ENCODE measurements around the gene ATP2A2. TPM values are rescaled to one million over a fixed set of nuclear protein-coding genes. Genes with fewer than 3 reads are reported as not detected.

Gene ATP2A2
- total and polyA plus RNA-seq, 2 of the 4 experiments (the other 2 are of a cell fraction), result 166 to 225 TPM

DNA sequence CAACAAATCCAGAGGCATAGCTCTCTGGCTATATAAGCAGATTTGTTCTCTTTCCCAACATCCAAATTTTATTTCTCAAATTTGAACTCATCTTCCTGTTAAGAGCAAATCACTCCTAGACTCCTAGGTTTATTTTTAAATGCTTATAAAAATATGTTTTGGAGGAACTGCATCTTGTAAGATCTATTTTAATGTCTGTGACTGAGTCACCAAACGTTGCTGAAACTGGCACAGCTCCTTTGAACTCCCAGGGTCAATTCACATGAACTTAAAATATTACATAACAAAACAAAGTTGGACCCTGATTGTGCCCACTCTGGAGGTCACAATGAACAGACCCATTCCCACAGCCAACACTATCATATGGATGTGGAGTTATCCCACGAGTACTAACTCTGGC is 98.6 kb downstream of the ATP2A2 start:
- in situ Hi-C loops (cut with MboI; ENCODE audit: low sequenced_read_pairs), result no loop called here
- ChIA-PET POLR2A (ENCODE audit: unreplicated experiment) (no interaction called here), CTCF (interaction anchor here (1.2 kb wide), 2 partner anchors 16 to 52 kb away, joined by 4 to 5 read pairs; no protein-coding TSS in a partner anchor)
- no peak overlapping the region for H3K4ac ChIP-seq (ENCODE audit: low read depth, low read length)
- no peaks in the 10 kb centered on the region; the same call in 1 of the 2 replicates for H3K9me1 ChIP-seq (ENCODE audit: insufficient read depth, low read length)
- peaks cover 52% of the 10 kb centered on the region for H3K36me3 ChIP-seq (ENCODE audit: control insufficient read depth, insufficient read depth, low read length)
- no peak overlapping the region for H2BK20ac ChIP-seq (ENCODE audit: low read depth, low read length)
- H3K18ac ChIP-seq (ENCODE audit: low read depth, low read length), result no peak overlapping the region
- H4K8ac ChIP-seq (ENCODE audit: low read depth in 2 of 2, low read length in 2 of 2), result no peak overlapping the region
- no peak overlapping the region for H4K5ac ChIP-seq (ENCODE audit: low read depth, low read length)
- no peaks in the 10 kb centered on the region; the same call in 1 of the 2 replicates for H4K20me1 ChIP-seq (ENCODE audit: insufficient read depth, low read length)
- H3K14ac ChIP-seq (replicated peaks; ENCODE audit: low read depth, low read length), result no peak overlapping the region
- ATAC-seq (ENCODE audit: low read depth) (no peak), DNase-seq (no peak)
- no peak overlapping the region for H3K9ac ChIP-seq (ENCODE audit: low read depth, low read length)
- peaks cover 18 to 34% of the 10 kb centered on the region in 2 experiments for H3K79me1 ChIP-seq (ENCODE audit: low read depth in 1 of 2, low read length in 2 of 2)
- no peak overlapping the region for H4K91ac ChIP-seq (ENCODE audit: insufficient read depth, low read depth, low read length)
- H3K56ac ChIP-seq (ENCODE audit: extremely low read depth, insufficient read depth, low read length), result no peak overlapping the region
- no peak overlapping the region for H2AK5ac ChIP-seq (ENCODE audit: low read depth, low read length)
- no peak overlapping the region for H2BK15ac ChIP-seq (ENCODE audit: low read depth, low read length)
- no peak overlapping the region for H3K23ac ChIP-seq (ENCODE audit: low read depth, low read length)
- TF ChIP-seq RAD21 (IDR thresholded peaks at IDR 0.05; ENCODE audit: low read length) (no peak), MAFK (IDR thresholded peaks at IDR 0.05; ENCODE audit: low read depth, low read length) (no peak), NFE2L2 (IDR thresholded peaks at IDR 0.05; ENCODE audit: low read depth, low read length) (no peak), SMC3 (IDR thresholded peaks at IDR 0.05; ENCODE audit: low read depth, low read length) (no peak), CEBPB (IDR thresholded peaks at IDR 0.05; ENCODE audit: low read depth, low read length) (no peak)
- TF ChIP-seq, protein P1, sequence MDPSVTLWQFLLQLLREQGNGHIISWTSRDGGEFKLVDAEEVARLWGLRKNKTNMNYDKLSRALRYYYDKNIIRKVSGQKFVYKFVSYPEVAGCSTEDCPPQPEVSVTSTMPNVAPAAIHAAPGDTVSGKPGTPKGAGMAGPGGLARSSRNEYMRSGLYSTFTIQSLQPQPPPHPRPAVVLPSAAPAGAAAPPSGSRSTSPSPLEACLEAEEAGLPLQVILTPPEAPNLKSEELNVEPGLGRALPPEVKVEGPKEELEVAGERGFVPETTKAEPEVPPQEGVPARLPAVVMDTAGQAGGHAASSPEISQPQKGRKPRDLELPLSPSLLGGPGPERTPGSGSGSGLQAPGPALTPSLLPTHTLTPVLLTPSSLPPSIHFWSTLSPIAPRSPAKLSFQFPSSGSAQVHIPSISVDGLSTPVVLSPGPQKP (IDR thresholded peaks at IDR 0.05; ENCODE audit: borderline replicate concordance, low read depth, low read length), result no peak
- TF ChIP-seq, protein P2, sequence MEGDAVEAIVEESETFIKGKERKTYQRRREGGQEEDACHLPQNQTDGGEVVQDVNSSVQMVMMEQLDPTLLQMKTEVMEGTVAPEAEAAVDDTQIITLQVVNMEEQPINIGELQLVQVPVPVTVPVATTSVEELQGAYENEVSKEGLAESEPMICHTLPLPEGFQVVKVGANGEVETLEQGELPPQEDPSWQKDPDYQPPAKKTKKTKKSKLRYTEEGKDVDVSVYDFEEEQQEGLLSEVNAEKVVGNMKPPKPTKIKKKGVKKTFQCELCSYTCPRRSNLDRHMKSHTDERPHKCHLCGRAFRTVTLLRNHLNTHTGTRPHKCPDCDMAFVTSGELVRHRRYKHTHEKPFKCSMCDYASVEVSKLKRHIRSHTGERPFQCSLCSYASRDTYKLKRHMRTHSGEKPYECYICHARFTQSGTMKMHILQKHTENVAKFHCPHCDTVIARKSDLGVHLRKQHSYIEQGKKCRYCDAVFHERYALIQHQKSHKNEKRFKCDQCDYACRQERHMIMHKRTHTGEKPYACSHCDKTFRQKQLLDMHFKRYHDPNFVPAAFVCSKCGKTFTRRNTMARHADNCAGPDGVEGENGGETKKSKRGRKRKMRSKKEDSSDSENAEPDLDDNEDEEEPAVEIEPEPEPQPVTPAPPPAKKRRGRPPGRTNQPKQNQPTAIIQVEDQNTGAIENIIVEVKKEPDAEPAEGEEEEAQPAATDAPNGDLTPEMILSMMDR (conservative IDR thresholded peaks at IDR 0.05; ENCODE audit: low read depth, low read length), result no peak
- H2BK120ac ChIP-seq (ENCODE audit: low read depth, low read length), result no peak overlapping the region
- dilution Hi-C loops (cut with HindIII; ENCODE audit: low sequenced_read_pairs, unreplicated experiment), result no loop called here
- intact Hi-C loops (cut with micrococcal nuclease), result no loop called here
- H2AK9ac ChIP-seq (replicated peaks; ENCODE audit: low read depth, low read length, poor library complexity), result no peak overlapping the region
- BruUV-seq (replicated peaks), result no TSS peak
- no peak overlapping the region for H2AFZ ChIP-seq (replicated peaks; ENCODE audit: low read length, poor library complexity)
- no peaks in the 10 kb centered on the region for H3K9me3 ChIP-seq (ENCODE audit: control insufficient read depth, insufficient read depth, low read length)
- H3K27me3 ChIP-seq (ENCODE audit: control insufficient read depth, insufficient read depth, low read length), result no peaks in the 10 kb centered on the region
- no peaks in the 10 kb centered on the region for H3K4me1 ChIP-seq (ENCODE audit: control insufficient read depth, insufficient read depth, low read length)
- no peak overlapping the region for H3K4me3 ChIP-seq (ENCODE audit: insufficient read depth, low read depth, low read length)
- H3K4me2 ChIP-seq (ENCODE audit: low read depth, low read length), result no peak overlapping the region
- WGBS, 2 experiments (ENCODE audit: extremely low coverage in 2 of 2, insufficient read length in 1 of 2), result no CpG with 5 or more reads among the region's 2 CpGs
- H2BK5ac ChIP-seq (ENCODE audit: low read depth, low read length, poor library complexity, severe bottlenecking), result no peak overlapping the region
- no peak overlapping the region for H3K27ac ChIP-seq (ENCODE audit: insufficient read depth, low read length)
